HG03558 (cell line): ENCODE data around the gene OMP.

ENCODE experiments used
- ATAC-seq: cut with Tn5 transposase; IDR thresholded peaks from one replicate; pipeline ENCODE4 v1.9.1; 2021; ENCODE audit warnings: moderate number of reproducible peaks; ENCODE audit not compliant: unreplicated experiment; ENCODE audit errors: extremely low read depth

The OMP gene

DNA sequence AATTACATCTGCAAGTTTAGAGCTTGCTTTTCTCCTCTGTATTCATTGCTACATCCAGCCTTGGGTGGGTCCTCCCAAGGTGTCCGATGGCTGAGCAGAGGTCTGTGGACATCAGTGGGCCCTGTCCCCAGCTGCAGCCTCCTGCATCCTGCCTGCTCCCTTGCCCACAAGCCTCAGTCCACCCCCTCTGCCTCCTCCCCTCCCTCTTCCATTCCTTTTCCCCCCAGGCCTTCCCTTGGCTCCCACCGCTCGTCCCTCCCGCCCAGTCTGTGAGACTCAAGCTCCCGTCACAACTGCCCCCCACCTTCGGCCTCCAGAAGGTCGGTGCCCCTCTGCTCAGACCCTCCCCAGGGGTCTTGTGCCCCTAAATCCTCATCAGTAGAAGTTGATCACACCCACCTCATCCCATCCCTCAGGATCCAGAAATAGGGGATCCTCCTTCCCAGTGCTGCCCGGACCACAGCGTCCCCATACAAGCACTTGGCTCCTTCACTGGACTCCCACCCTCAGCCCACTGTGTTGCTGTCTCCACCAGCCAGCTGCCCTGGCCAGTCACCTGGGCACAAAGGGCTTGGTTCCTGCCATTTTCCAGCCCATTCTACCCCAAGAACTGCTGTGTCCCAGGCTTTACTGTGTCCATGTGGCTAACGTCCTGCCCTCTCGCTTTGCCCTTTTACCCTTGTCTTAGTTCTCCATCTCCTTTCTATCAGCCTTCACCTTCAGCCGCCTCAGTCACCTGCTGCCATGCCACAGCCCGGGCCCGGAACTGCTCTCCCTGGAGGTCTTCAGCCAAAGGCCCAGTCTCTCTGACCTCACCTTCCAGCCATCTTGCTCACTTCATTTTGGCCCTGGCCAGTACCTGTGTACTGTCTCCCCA, 2.2 kb upstream of the OMP start:
- ATAC-seq, result no peak

GRCh38 chr11:77101043-77101537, 1.6 kb upstream of the OMP start:
- no peak for ATAC-seq

- ATAC-seq, result no peak
These were observed 679 bp downstream of the OMP start for GRCh38 chr11:77103319-77103718.

GRCh38 chr11:77104727-77105126, 2.1 kb downstream of the OMP start:
- no peak for ATAC-seq

GRCh38 chr11:77106321-77106720, 3.7 kb downstream of the OMP start:
- ATAC-seq, result no peak

GRCh38 chr11:77106759-77107158, 4.1 kb downstream of the OMP start:
- no peak for ATAC-seq

DNA sequence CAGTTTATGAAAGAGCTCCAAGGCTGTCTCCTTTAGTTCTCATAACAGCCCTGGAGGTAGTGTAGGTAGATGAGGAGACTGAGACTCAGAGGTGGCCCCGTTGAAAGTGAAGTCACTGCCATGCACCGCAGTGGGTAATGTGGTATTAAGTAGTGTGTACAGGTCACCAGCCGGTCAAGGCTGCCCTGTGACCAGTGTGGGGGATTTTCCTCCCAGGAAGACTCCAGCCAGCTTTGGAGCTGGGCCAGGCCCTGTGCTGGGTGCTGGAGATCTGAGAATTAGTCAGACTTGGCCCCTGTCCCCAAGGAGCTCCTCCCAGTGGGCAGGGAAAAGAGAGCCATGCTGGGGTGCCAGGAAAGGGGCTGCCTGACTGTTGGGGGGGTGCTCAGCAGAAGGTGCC, 5.3 kb downstream of the OMP start:
- no peak for ATAC-seq

- ATAC-seq, result no peak
These were observed 5.8 kb downstream of the OMP start for GRCh38 chr11:77108436-77108835.

GRCh38 chr11:77109236-77110019, 6.8 kb downstream of the OMP start:
- no peak for ATAC-seq

DNA sequence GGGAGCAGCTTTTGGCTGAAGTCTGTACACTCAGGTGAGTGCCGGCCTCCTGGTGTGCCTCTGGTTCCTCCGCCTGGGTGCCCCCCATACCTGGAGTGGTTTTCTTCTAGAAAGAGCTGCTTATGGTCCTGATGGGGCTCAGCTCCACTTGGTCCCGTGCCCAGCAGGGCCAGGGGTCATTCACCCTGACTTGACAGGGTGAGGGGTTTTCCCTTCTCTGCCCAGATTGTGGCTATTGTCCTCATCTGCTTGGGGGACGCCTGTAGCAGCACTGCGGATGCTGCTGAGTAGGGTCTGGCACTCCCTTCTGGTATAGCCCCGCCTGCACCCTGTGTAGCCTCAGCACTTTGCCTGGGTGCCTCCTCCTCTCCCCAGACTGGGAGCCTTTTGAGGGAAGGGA, 8.2 kb downstream of the OMP start:
- ATAC-seq, result no peak

DNA sequence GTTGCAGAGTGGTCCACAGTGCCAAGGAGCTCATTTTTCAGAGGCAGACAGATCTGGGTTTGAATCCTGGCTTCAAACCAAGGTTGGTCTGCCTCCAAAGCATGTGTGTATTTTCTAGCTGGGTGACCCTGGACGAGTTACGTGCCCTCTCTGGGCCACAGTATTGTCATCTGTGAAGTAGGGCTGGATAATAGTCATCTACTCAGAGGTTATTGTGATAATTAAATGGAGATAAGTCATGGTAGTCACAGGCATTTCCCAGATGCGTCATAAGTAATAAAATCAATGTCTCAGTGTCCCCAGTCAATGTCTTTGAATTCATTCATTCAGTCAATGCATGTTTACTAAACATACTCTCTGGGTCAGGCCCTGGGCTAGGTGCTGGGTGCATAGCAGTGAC, 8.6 kb downstream of the OMP start:
- no peak for ATAC-seq

DNA sequence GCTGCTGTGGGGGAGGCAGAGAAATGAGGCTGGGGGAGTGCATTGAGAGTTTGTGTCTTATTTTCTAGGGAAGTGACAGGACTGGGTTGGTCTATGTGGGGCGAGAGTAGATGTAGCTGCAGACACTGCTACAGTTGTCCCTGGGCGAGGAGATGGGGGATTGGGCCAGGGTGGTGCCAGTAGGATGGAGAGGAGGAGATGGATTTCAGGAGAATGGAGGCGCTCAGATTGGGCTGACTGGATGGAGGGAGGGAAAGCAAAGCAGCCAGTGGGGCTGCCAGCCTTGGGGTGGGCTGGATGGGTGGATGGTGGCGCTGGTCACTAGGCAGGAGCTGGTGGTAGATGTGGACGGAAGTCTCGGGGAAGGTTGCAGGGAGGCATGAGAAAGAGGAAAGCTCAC, 9.3 kb downstream of the OMP start:
- no peak for ATAC-seq

DNA sequence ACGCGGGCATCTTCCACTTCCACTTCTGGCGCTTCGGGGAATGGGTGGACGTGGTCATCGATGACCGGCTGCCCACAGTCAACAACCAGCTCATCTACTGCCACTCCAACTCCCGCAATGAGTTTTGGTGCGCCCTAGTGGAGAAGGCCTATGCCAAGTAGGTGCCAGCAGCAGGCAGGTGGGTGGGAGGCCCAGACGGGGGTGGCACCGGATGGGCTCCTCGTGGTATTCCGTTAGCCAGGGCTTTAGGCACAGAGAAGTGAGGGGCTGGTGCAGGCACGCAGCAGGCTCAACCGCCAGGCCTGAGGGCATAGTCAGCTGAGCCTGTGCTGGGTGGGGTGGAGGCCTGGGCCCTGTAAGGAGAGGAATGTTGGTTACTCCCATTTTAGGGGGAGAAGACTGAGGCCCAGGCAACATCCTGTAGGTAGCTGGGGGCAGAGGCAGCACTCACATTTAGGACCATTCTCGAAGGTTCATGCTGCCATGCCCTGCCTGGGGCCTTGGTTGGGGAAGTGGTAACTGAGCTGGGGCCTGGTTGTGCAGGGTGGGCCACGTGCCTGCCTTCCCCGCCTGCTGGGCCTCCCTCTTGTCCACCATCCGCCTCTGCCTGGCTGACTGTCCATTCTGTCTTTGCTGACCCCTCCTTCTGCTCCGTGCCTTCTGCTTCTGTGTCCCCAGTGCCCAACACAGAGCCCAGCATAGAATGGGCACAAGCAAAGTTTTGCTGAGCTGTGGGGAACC, 10.2 kb downstream of the OMP start:
- no peak for ATAC-seq

GRCh38 chr11:77113382-77114088, 10.9 kb downstream of the OMP start:
- ATAC-seq, result no peak

GRCh38 chr11:77114089-77114463, 11.4 kb downstream of the OMP start:
- no peak for ATAC-seq

- ATAC-seq, result no peak
These were observed 12.6 kb downstream of the OMP start for GRCh38 chr11:77115181-77115611.

GRCh38 chr11:77115956-77116355, 13.3 kb downstream of the OMP start:
- no peak for ATAC-seq

- ATAC-seq, result no peak
These were observed 14.9 kb downstream of the OMP start for GRCh38 chr11:77117492-77117891.

DNA sequence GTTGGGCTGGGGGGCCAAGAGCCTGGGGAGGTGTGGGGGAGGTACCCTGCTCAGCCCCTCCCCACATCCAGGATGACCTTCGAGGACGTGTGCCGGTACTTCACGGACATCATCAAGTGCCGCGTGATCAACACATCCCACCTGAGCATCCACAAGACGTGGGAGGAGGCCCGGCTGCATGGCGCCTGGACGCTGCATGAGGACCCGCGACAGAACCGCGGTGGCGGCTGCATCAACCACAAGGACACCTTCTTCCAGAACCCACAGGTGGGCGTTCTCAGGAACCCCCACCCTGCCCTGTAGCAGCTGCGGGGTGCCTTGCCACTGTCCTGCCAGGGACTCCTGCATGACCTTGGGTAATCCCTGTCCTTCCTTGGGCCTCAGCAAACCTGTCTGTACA, 15.4 kb downstream of the OMP start:
- no peak for ATAC-seq

- no peak for ATAC-seq
These were observed 16.3 kb downstream of the OMP start for GRCh38 chr11:77118971-77119370.
